Stimulated activated naive CD8-positive, alpha-beta T cell treated with anti-CD3 and anti-CD28 coated beads, Interleukin-15, amount 100 ng/mL, for 72 hours (primary cell): ENCODE data around the gene C11orf98.
A peak's percentile ranks its signal among the peaks of the same experiment; 100 is the strongest.

Experiments
- ATAC-seq: fragments of 150-1000 bp; cut with Tn5 transposase; 2 replicates; pipeline ENCODE4 v1.10.0; 2021; ENCODE audit warnings: mild to moderate bottlenecking, moderate library complexity
- DNase-seq, 2 donors: peaks; one replicate each; pipeline ENCODE4 v3.0.0; 2021 to 2022
- H3K27ac Mint-ChIP-seq, 2 donors: one replicate each; pipeline ENCODE4 v1.8.0; 2022; ENCODE audit warnings: mild to moderate bottlenecking in 2 of 2, mixed read lengths in 2 of 2, moderate library complexity in 2 of 2
- H3K27me3 Mint-ChIP-seq: one replicate; pipeline ENCODE4 v1.8.0; 2022; ENCODE audit warnings: mixed read lengths
- H3K4me1 Mint-ChIP-seq: one replicate; pipeline ENCODE4 v1.8.0; 2022; ENCODE audit warnings: mild to moderate bottlenecking, mixed read lengths
- H3K4me3 Mint-ChIP-seq, 2 donors: one replicate each; pipeline ENCODE4 v1.8.0; 2022; ENCODE audit warnings: mild to moderate bottlenecking in 2 of 2, mixed read lengths in 2 of 2, moderate library complexity in 1 of 2
- H3K9me3 Mint-ChIP-seq, 2 donors: one replicate each; pipeline ENCODE4 v1.8.0; 2022; ENCODE audit warnings: mixed read lengths in 2 of 2

C11orf98 gene

DNA sequence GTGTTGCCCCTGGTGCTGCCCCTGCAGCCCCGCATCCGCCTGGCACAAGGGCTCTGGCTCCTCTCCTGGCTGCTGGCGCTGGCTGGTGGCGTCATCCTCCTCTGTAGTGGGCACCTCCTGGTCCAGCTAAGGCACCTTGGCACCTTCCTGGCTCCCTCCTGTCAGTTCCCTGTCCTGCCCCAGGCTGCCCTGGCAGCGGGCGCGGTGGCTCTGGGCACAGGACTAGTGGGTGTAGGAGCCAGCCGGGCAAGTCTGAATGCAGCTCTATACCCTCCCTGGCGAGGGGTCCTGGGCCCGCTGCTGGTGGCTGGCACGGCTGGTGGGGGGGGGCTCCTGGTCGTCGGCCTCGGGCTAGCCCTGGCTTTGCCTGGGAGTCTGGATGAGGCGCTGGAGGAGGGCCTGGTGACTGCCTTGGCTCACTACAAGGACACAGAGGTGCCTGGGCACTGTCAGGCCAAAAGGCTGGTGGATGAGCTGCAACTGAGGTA lies 51.7 kb downstream of the C11orf98 start:
- no peaks in the 10 kb centered on the region for H3K27me3 Mint-ChIP-seq
- H3K9me3 Mint-ChIP-seq = no peaks in the 10 kb centered on the region
- H3K27ac Mint-ChIP-seq = peak overlapping the region in 1 of 2 donors; percentile 82
- peak in 1 of 2 donors; percentile 32 for DNase-seq
- peak overlapping the region in 1 of 2 donors; percentile 45 for H3K4me3 Mint-ChIP-seq
- ATAC-seq = no peak
- H3K4me1 Mint-ChIP-seq = peaks cover 74% of the 10 kb centered on the region
